IPS-NIHi7 (cell line): Measurements from ENCODE around the gene PLPP7.

Source experiments
- DNase-seq: peaks from one replicate; pipeline ENCODE4 v3.0.0; 2012; ENCODE audit warnings: mixed read lengths; ENCODE audit errors: extremely low spot score

The PLPP7 gene

DNA sequence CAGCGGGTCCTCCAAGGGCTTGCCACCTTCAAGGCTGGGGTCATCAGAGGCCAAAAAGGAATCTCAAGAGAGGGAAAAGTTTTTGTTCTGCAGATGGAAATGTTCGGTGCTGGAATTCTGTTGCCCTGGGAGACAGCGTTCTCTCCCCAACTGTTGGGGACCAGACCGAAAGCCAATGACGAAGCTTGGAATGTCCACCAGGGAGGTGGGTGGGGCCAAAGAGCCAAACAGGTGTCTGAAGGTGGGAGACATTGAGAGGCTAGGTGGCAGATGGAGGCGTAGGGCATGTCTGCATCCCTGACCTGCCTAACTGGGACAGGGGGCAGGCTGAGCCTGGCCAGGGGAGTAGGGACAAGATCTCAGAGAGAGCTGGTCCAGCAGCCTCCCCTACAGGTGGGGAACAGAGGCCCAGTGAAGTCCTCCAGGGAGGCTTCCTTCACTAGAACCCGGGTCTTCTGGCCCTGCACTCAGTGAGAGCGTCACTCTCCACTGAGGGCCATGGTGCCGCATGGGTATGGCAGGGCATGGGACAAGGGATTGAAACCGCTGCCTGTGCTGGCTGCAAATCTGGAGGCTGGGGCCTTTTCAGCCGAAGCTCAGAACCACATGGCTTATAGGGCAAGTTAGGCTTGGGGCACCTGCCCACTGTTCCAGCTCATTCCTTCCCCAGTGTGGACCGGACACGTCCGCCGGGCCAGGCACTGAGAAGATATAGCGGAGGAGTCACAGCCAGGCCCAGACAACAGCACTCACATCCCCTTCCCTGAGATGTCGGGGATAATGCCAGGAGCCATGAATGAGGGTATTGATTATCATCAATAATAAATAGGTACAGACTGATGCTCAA is 8.2 kb upstream of the PLPP7 start:
- DNase-seq: no peak

DNA sequence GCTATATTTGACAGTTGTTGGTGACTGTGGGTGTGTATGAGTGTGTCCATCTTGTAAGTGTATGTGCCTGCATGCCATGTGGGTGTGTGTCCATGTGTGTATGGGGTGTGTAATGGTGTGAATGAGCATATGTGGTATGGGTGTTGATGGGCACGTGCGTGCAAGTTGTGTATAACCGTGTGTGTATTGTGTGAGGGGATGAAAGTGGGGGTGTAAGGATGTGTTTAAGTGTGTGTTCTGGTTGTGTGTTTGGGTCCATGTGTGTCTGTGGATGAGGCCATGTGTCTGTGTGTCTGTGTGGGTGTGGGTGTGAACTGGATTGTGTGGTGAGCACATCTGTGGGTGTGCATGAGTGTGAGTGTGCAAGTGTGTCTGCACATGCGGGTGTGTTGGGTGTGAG is 7.3 kb upstream of the PLPP7 start:
- no peak for DNase-seq

DNA sequence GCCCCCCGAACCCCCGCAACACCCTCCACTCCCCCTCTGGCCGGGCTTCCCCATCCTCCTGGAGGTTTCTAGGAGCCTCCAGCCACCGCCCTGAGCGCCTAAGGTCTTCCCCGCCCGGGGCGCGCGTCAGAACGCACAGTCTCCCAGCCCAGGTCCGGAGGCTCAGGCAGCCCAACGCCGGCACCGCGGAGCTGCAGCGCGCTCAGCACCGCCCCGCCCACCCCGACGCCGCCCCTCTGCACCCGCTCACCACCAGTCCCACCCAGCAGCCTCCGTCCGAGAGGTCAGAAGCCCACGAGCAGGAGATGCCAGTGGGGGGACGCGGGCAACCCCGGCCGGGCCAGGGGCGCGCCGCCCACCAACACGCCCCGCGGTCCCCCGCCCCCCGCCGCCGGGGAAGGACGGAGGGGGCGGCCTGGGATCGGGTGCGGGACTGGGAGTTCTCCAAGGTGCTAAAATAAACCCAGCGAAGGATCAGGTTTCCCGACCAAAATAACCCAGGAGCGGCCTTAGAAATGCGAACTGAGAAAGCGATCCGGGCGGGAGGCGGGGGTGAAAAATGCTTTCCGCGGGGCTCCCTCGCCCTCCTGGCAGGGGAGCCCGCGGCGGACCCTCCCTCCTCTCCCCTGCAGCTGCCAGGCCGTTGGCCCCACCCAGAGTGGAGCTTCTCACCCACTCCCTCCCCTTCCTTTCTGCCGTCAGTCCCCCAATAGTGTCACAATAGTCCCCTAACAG is 6.7 kb upstream of the PLPP7 start:
- peak; percentile 85 for DNase-seq

DNA sequence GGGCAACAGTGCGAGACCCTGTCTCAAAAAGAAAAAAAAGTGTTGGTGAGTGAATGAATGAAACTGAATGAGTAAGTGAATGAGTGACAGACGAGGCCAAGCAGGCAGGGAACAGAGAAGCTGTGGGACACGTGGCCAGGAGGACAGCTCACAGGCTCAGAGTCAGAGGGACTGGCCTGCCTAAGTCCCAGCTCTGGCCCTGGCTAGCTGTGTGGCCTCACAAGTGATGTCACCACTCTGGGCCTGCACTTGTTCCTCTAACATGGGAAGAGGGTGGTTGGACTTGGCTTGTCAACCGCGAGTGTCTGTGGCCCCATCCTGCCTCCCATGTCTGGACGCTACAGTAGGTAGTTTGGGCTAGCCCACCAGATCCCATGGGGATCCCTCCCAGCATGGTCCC is 4.7 kb upstream of the PLPP7 start:
- DNase-seq: no peak

DNA sequence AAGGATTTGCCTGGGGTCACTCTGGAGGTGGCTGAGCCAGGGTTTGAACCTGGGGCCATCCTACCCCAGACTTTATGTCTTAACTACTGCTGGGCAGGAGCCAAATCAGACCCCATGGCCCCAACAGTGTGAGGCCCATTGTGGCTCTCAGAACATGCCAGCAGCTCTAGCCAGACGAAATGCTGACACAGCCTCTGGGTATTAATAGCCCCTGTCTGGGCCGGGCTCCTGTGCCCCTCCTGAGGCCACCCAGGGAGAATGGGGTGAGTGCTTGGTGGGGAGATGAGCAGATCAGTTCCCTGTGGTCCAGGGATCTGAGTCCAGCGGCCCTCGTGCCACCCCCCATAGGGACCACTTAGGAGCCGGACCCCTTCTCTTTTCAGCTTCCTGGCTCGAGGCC is 2.2 kb upstream of the PLPP7 start:
- no peak for DNase-seq

DNA sequence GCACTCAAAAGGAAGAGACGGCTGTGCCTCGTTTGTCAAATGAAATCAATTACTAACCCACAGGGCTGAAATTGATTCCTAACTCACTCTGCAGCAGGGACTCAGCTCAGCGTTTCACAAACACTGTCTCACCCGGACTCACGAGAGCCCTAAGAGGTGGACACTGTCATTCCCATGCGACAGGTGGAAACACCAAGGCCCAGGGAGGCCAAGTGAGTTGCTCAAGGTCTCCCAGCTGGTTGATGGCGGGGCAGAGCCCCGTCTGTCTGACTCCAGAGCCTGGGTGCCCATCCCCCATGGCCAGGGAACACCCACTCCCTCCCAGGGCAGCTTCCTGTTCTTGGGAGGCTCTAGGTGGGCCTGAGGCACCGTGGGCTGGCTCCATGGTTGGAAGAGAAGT is 1.3 kb upstream of the PLPP7 start:
- DNase-seq: no peak

DNA sequence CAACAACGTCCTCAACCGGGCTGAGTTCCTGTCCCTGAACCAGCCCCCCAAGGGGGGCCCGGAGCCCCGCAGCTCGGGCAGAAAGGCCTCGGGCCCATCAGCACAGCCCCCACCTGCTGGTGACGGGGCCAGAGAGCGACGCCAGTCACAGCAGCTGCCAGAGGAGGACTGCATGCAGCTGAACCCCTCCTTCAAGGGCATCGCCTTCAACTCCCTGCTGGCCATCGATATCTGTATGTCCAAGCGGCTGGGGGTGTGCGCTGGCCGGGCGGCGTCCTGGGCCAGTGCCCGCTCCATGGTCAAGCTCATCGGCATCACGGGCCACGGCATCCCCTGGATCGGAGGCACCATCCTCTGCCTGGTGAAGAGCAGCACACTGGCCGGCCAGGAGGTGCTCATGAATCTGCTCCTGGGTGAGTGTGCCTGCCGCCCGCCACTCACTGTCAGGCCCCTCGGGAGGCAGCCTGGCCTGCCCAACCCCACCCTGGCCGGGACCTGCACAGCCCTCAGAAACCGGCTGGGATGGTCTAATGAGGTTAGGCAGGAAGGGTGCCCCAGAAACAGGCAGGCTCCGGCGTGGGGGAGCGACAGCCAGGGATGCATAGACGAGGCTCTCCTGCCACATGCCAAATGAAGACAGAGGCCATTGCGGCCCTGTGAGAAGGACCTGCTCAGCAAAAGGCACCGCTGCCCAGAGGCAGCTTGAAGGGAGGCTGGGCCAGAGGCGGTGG is 678 bp downstream of the PLPP7 start:
- no peak for DNase-seq

DNA sequence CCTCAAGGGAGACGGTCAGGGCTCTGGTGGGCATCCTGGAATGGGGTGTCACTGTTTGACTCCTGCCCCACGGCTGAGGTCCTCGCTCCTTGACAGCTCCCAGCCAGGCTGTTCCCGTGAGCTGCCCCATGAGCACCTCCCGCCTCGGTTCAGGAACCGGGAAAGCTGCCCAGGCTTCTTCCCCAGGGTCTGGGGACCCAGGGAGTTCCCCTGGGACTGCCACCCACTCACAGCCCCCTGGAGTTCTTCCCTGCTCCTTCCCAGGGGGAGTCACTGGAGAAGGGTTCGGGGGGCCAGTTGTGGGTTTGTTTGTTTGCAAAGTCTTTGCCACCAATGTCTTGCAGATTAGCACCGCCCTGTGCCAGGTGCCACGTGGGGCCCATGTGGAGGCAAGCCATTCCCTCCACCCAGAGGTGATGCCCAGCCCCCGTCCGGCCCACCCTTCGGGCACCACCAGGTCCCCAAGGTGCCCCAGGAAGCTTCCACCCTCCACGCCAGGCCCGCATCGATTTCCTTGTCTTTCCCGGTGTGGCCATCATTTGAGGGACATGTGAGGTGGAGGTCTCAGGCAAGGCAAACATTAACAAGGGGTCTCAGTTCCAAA is 1.3 kb downstream of the PLPP7 start:
- no peak for DNase-seq

DNA sequence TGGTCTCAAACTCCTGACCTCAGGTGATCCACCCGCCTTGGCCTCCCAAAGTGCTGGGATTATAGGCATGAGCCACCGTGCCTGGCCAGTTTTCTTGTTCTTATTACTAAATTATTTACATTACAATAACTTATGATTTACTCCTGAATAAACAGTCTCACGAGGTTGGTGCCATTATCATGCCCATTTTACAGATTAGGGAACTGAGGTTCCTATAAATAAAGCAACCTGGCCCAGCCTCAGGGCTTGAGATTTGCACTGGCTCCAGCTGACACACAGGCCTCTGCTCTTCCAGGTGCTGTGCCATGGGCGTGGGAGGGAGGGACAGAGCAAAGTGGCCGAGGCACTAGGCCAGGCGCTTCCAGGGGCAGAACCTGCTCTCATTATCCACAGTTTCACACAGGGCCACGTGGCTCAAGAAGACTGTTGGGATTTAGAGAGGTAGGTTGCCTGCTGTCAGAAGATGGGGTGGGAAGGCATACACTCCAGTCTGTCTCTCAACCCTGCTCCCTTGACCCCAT is 2.3 kb downstream of the PLPP7 start:
- DNase-seq: no peak

DNA sequence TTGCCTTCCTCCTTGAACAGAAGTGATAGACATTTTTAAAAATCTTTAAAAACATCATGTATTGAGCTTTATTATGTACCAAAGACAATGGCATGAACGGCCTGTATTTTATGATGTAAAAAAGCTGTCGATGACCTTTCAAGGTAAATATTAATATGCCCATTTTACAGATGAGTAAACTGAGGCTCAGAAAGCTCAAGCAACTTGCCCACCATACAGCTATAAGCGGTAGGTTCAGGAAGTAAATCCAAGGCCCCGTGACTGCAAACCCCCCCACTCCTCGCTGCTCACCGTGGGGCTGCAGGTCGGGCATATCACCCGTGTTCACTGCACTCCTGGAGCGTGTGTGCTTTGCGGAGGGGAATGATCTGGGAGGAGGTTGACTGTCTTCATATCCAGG is 3.4 kb downstream of the PLPP7 start:
- DNase-seq: no peak

DNA sequence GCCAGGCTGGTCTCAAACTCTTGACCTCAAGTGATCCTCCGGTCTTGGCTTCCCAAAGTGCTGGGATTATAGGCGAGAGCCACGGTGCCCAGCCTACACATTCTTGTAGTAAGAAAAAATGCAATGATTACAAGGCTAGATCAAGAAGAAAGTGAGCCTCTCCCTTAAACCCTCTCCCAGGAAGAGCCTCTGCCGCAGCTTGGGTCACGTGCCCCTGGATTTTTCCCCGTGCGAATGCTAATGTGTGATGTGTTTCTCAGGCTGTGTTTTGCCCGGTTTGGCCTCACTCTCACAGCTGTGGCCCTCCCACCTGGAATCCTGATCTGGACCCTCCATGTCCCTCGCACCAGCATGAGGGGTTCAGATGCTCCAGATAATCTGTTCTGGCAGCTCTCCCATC is 6.9 kb downstream of the PLPP7 start:
- DNase-seq: no peak

DNA sequence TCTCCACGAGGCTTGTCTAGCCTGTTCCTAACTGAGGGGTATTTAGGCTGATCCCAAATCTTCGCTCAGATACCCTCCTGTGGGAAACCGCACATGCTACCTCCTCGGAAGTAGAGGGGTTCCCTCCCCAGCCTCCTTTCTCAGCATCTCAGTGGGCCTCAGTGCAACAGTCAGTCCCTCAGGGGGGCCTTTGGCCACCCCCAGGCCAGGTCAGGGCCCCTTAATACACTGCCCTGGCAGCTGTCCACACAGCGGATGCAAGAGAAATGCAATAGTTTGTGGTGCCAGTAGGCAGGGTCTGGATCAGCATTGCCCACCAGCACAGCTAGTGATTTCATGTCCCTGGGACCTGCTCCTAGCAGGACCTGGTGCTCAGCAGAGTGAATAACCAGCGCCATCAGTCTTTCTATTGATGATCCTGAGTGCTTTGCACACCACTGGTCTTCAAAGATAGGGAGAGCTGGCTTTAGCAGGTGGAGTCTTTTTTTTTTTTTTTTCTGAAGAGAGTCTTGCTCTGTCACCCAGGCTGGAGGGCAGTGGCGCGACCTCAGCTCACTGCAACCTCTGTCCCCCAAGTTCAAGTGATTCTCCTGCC is 7.5 kb downstream of the PLPP7 start:
- no peak for DNase-seq

DNA sequence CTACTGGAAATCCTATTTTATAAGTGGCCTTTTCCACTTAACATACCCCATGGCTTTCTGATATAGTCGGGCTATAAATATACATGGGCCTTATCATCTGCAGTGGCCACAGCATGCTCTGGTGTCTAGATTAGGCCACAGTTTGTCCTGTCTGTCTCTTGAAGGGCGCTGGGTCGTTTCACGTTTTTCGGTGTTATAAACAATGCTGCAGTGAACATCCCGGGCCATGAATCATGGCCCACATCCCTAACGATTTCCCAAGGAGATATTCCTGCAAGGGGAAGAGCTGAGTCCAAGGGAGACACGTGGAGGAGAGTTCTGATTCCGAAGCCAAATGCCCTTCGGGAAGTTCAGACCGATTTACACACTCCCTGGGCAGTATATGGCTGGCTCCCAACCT is 8.4 kb downstream of the PLPP7 start:
- DNase-seq: no peak

DNA sequence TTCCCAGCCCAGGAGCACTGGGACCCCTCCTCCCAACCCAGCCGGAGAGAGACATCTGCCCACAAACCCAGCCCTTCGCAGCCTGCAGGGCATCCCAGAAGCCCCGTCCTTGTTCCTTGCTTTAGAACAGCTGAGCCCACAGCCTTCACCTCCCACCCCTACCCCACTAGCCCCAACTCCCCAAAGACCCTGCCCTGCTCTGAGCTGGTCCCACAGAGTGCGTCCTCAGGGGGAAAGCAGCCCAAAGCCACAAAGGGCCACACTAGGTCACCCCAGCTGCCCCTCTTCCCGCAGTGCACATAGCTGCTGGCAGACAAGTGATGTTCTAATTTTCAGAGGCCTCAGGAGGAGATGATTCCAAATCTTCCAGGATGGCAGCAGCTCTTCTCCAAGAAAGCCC is 8.8 kb downstream of the PLPP7 start:
- no peak for DNase-seq

DNA sequence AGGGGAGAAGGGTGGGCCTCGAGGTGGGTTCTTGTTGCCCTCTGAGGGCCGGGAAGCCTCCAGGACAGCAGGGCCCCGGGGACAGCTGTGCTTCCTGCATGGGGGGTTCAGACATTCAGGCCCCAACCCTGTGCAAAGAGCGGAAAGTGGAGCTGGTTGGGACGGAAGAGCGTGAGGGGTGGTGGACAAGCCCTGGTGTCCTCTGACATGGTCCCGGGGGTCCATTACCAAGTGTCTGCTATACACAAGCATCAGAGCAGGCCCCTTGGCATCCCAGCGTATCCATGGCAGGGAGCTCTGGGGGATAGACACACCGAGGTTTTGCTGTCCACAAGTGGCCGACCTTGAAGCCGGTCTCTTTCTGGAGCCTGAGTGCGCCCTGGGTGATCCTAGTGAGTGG is 9.3 kb downstream of the PLPP7 start:
- DNase-seq: no peak

DNA sequence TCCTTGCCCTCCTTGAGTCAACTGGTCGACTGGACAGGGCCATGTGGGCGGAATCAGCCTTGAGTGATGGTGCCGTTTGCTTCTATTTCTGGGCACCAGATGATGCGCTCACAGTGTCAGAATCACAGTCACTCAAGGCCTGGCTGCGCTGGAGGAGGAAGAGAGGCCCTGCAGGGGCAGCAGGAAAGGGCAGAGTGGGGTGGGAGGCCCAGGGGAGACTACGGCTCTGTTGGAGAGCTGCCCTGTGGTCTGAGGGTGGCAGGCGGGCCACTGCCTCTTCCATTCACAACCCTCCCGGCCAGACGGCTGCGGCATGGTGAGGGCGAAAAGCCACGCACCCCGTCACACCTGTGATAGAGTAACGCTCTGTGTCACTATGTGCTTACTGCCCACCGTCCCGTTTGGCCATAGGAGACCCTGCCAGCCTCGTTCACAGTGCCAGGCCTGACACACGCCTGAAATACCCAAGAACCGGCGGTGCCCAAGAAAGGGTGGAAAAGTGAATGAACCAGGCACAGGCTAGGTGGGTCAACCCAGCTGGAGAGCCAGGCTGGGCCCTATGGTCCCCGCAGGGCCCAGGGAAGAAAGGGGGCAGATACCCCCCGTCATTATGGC is 9.9 kb downstream of the PLPP7 start:
- DNase-seq: no peak

DNA sequence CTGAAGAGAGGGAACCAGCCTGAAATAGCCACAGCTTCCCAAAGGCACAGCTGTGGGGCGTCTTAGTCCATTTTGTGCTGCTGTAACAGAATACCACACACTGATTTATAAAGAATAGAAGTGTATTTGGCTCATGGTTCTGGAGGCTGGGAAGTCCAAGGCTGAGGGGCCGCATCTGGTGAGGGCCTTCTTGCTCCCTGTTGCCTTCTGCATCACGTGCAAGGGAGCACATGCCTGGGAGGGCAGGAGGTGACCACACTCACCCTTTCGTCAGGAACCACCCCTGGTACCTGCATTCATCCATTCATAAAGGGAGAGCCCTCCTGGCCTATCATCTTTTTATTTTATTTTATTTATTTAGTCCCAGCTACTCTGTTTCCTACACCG is 10.4 kb downstream of the PLPP7 start:
- no peak for DNase-seq

DNA sequence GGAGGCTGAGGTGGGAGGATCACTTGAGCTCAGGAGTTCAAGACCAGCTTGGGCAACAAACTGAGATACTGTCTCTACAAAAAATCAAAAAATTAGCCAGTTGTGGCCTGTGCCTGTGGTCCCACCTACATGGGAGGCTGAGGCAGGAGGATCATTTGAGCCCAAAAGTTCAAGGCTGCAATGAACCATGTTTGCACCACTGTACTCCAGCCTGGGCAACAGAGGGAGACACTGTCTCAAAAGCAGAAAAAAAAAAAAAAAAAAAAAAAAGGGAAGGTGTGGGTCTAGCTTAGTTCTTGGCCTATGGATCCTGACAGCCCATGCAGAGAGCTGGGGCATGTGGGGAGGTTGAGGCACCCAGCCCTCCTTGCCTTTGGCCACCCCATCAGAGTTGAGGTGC is 10.9 kb downstream of the PLPP7 start:
- DNase-seq: no peak

DNA sequence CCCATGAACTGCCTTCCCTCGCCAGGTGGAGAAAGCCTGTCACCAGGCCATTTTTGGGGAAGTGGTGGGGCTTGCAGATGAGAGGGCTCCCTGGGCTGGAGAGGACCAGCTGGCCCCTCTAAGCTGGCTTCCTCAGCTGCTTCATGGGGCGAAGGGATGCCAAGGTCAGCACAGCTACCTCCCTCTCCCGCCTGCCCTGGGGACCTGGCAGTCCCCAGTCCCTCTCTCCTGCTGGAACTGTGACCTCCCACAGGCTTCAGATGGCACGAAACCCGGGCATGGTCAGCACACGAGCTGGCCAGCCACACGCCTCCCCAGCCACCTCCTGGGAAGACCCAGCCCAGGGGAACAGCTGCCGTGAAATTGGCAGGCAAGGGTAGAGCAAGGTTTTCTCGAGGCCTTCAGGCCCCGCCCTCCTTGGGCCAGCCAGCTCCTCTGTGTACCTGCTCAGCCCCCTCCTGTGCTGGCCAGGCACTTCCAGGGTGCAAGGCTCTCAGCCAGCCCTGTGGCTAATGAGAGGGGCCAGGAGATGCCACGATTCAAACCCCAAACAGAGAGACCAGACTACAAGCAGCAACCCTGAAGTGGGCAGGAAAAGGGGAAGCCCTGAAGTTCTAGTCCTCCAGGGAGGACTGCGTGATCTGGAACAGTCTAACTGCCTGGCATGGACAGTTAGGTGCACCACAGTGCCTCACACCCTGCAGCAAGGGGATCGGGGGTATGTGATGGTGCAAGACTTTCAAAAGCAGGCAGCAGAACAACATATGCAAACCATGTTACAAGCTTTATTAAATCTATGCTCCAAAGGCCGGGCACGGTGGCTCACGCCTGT is 12.9 kb downstream of the PLPP7 start:
- no peak for DNase-seq
